ENCODE measurements around the gene FAM222B.

Gene FAM222B

GRCh38 chr17:28715217-28715616 lies 127.4 kb downstream of the FAM222B start:
- H3K27me3 ChIP-seq (ENCODE audit: control insufficient read depth, low read length), result no peaks in the 10 kb centered on the region; the same call in 1 of the 2 replicates
- H3K4me1 ChIP-seq (ENCODE audit: control insufficient read depth, low read length), result peaks cover 32% of the 10 kb centered on the region
- no peak overlapping the region for H3K27ac ChIP-seq (ENCODE audit: low read depth, low read length)
- H3K9me3 ChIP-seq (ENCODE audit: control insufficient read depth, insufficient read depth, low read length), result no peaks in the 10 kb centered on the region
- H3K9me2 ChIP-seq (replicated peaks; ENCODE audit: control insufficient read depth, low read length), result no peaks in the 10 kb centered on the region
- no peak overlapping the region for H3K4me2 ChIP-seq (ENCODE audit: low read length)
- peaks cover 4% of the 10 kb centered on the region for H3F3A ChIP-seq (ENCODE audit: control insufficient read depth, insufficient read depth)
- H3K79me2 ChIP-seq (ENCODE audit: control insufficient read depth, low read length), result peaks cover 23% of the 10 kb centered on the region
- H3K4me3 ChIP-seq (ENCODE audit: low read length), result no peak overlapping the region
- TF ChIP-seq, protein P1, sequence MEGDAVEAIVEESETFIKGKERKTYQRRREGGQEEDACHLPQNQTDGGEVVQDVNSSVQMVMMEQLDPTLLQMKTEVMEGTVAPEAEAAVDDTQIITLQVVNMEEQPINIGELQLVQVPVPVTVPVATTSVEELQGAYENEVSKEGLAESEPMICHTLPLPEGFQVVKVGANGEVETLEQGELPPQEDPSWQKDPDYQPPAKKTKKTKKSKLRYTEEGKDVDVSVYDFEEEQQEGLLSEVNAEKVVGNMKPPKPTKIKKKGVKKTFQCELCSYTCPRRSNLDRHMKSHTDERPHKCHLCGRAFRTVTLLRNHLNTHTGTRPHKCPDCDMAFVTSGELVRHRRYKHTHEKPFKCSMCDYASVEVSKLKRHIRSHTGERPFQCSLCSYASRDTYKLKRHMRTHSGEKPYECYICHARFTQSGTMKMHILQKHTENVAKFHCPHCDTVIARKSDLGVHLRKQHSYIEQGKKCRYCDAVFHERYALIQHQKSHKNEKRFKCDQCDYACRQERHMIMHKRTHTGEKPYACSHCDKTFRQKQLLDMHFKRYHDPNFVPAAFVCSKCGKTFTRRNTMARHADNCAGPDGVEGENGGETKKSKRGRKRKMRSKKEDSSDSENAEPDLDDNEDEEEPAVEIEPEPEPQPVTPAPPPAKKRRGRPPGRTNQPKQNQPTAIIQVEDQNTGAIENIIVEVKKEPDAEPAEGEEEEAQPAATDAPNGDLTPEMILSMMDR (IDR thresholded peaks at IDR 0.05; ENCODE audit: low read depth, low read length, poor library complexity, severe bottlenecking), result no peak
- H4K20me1 ChIP-seq (ENCODE audit: control insufficient read depth, insufficient read depth, low read depth, low read length), result no peaks in the 10 kb centered on the region
- H3K36me3 ChIP-seq (ENCODE audit: control insufficient read depth, low read length), result peaks cover 4% of the 10 kb centered on the region

DNA sequence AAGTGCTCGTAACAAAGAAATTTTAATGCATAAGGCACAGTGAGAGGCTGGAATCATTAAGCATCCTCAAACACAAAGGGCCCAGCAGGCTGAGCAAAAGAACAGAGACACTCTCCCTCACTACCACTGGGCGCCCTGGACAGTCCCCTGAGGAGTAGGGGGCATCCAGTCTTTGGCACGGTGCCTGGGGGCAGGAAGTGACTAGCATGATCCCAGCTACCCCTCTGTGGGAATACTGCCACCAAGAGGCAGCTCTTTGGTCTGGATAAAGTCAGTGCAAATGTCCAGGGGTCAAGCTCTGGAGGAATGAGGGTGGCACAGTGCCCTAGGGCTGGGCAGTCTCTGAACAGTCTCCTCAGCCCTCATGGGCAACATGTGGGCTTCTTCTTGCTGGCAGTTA lies 128.3 kb downstream of the FAM222B start:
- Histone ChIP-seq H3K36me3 (ENCODE audit: control insufficient read depth, low read length) (no peaks in the 10 kb centered on the region), H3K9me2 (replicated peaks; ENCODE audit: control insufficient read depth, low read length) (no peaks in the 10 kb centered on the region), H3K4me3 (ENCODE audit: low read length) (no peak overlapping the region), H3K27ac (ENCODE audit: low read depth, low read length) (no peak overlapping the region), H3K4me2 (ENCODE audit: low read length) (no peak overlapping the region), H3K9me3 (ENCODE audit: control insufficient read depth, insufficient read depth, low read length) (no peaks in the 10 kb centered on the region), H3K79me2 (ENCODE audit: control insufficient read depth, low read length) (peaks cover 21% of the 10 kb centered on the region), H3F3A (ENCODE audit: control insufficient read depth, insufficient read depth) (peaks cover 2% of the 10 kb centered on the region; the same call in 1 of the 2 replicates), H3K4me1 (ENCODE audit: control insufficient read depth, low read length) (peaks cover 37% of the 10 kb centered on the region), H4K20me1 (ENCODE audit: control insufficient read depth, insufficient read depth, low read depth, low read length) (no peaks in the 10 kb centered on the region), H3K27me3 (ENCODE audit: control insufficient read depth, low read length) (no peaks in the 10 kb centered on the region; the same call in 1 of the 2 replicates)
- TF ChIP-seq EZH2phosphoT487 (IDR thresholded peaks at IDR 0.05; ENCODE audit: borderline replicate concordance, low read length), result no peak
- TF ChIP-seq, protein P1 (IDR thresholded peaks at IDR 0.05; ENCODE audit: low read depth, low read length, poor library complexity, severe bottlenecking), result no peak

DNA sequence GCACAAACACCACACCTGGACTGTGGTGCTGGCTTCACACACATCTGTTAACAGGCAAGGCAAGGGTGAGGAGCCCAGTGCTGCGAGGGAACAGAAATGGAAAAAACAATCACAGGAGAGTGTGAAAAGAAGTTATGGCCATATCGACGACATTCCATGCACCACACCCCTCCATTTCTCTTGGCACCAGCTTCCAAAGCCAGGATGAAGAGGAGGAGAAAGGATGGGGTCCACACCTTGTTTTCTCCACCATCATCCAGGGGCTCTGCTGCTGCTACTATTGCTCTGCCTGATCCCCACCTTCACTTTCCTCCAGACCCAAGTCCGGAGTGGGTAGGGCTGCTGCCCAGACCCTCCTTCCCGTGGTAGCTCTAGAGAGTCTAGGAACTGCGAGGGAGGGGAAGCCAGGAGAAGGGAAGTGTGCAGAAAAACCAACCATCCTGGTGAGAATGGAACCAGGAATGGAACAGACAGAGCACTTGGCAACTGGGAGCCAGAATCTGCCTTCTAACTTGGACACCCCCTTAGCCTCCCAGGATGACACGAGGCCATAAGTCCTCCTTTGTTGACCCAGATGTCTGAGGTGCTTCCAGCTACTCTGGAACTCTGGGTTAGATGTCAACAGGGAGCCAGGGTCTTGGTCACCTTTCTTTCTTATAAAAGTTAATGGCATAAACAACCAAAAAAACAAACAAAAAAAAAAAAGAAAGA lies 129.7 kb downstream of the FAM222B start:
- no peaks in the 10 kb centered on the region for H3K9me2 ChIP-seq (replicated peaks; ENCODE audit: control insufficient read depth, low read length)
- peak overlapping the region; percentile 92 for H3K4me3 ChIP-seq (ENCODE audit: low read length)
- TF ChIP-seq, protein P1 (IDR thresholded peaks at IDR 0.05; ENCODE audit: low read depth, low read length, poor library complexity, severe bottlenecking), result no peak
- no peak for TF ChIP-seq EZH2phosphoT487 (IDR thresholded peaks at IDR 0.05; ENCODE audit: borderline replicate concordance, low read length)
- no peak overlapping the region for H3K27ac ChIP-seq (ENCODE audit: low read depth, low read length)
- H3K4me2 ChIP-seq (ENCODE audit: low read length), result peak overlapping the region; percentile 91
- H3K27me3 ChIP-seq (ENCODE audit: control insufficient read depth, low read length), result no peaks in the 10 kb centered on the region; the same call in 1 of the 2 replicates
- no peaks in the 10 kb centered on the region for H3K9me3 ChIP-seq (ENCODE audit: control insufficient read depth, insufficient read depth, low read length)
- H3F3A ChIP-seq (ENCODE audit: control insufficient read depth, insufficient read depth), result peaks cover 4% of the 10 kb centered on the region; the same call in 1 of the 2 replicates
- no peaks in the 10 kb centered on the region for H3K36me3 ChIP-seq (ENCODE audit: control insufficient read depth, low read length)
- H3K4me1 ChIP-seq (ENCODE audit: control insufficient read depth, low read length), result peaks cover 27% of the 10 kb centered on the region
- peaks cover 11% of the 10 kb centered on the region for H3K79me2 ChIP-seq (ENCODE audit: control insufficient read depth, low read length)
- no peaks in the 10 kb centered on the region for H4K20me1 ChIP-seq (ENCODE audit: control insufficient read depth, insufficient read depth, low read depth, low read length)

Data from DOHH2 (cell line).